ENCODE measurements around the gene P2RX3.

P2RX3 gene

DNA sequence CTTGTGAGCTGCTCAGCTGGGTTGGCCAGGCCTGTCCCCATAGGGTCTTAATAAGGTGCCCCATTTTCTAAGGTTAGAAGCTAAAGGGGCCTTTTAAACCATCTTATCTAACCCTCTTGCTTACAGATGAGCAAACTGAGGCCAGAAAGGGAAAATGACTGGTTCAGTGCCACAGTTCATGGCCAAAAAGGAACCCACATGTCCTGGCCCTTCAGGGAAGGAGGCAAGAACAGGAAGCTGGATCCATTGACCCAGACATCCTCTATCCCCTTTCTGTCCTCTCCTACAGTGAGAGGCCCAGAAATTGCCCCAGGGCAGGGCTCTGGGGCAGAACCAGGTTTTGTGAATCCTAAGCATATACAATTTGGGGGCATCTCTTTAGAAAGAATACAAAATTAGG lies 32.8 kb downstream of the P2RX3 start:
- Histone ChIP-seq H3K36me3 (ENCODE audit: insufficient read depth, low read length) (no peaks in the 10 kb centered on the region), H3K27ac (ENCODE audit: low read length) (no peak overlapping the region), H3K4me2 (ENCODE audit: insufficient read depth, low read length) (no peak overlapping the region), H3K4me1 (ENCODE audit: insufficient read depth, low read length) (no peaks in the 10 kb centered on the region), H2AFZ (ENCODE audit: low read depth, low read length) (no peak overlapping the region), H3K9ac (ENCODE audit: low read depth, low read length) (no peak overlapping the region), H3K4me3 (ENCODE audit: low read depth in 1 of 2, low read length in 2 of 2) (no peak overlapping the region), H3K9me3 (ENCODE audit: insufficient read depth, low read length, severe bottlenecking) (no peaks in the 10 kb centered on the region), H3K79me2 (ENCODE audit: insufficient read depth, low read length) (no peaks in the 10 kb centered on the region), H3K27me3 (ENCODE audit: insufficient read depth, low read length, poor library complexity) (no peaks in the 10 kb centered on the region), H4K20me1 (ENCODE audit: insufficient read depth, low read length) (no peaks in the 10 kb centered on the region)
- TF ChIP-seq, protein P1, sequence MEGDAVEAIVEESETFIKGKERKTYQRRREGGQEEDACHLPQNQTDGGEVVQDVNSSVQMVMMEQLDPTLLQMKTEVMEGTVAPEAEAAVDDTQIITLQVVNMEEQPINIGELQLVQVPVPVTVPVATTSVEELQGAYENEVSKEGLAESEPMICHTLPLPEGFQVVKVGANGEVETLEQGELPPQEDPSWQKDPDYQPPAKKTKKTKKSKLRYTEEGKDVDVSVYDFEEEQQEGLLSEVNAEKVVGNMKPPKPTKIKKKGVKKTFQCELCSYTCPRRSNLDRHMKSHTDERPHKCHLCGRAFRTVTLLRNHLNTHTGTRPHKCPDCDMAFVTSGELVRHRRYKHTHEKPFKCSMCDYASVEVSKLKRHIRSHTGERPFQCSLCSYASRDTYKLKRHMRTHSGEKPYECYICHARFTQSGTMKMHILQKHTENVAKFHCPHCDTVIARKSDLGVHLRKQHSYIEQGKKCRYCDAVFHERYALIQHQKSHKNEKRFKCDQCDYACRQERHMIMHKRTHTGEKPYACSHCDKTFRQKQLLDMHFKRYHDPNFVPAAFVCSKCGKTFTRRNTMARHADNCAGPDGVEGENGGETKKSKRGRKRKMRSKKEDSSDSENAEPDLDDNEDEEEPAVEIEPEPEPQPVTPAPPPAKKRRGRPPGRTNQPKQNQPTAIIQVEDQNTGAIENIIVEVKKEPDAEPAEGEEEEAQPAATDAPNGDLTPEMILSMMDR (IDR thresholded peaks at IDR 0.05; ENCODE audit: borderline replicate concordance, extremely low read depth, low read length, poor library complexity, severe bottlenecking), result no peak
- no peak for TF ChIP-seq EZH2 (IDR thresholded peaks at IDR 0.05; ENCODE audit: borderline replicate concordance, low read depth, low read length, severe bottlenecking)
- DNase-seq, result no peak
- ATAC-seq (ENCODE audit: insufficient read depth, low read depth), result no peak

DNA sequence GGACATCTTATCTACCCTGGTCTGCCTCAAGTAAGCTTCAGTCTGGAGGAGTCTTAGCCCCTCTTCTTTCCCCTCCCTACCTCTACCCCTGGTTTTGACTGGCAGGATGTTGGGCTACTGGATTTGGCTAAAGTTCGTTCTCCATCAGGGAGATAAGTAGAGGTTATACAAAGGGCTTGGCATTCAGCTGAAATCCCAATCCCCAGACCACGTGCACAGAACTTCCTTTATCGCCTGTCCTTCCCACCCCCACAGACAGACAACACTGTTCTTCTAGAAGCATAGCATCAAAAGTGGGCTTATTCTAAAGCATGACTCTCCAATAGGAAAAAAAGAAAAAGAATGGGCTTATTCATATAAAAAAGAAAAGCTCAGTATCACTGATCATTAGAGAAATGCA lies 35.0 kb downstream of the P2RX3 start:
- Histone ChIP-seq H3K4me2 (ENCODE audit: insufficient read depth, low read length) (no peak overlapping the region), H3K4me1 (ENCODE audit: insufficient read depth, low read length) (no peaks in the 10 kb centered on the region), H2AFZ (ENCODE audit: low read depth, low read length) (no peak overlapping the region), H3K27ac (ENCODE audit: low read length) (no peak overlapping the region), H4K20me1 (ENCODE audit: insufficient read depth, low read length) (no peaks in the 10 kb centered on the region; the same call in 1 of the 2 replicates), H3K79me2 (ENCODE audit: insufficient read depth, low read length) (no peaks in the 10 kb centered on the region), H3K9ac (ENCODE audit: low read depth, low read length) (no peak overlapping the region), H3K36me3 (ENCODE audit: insufficient read depth, low read length) (no peaks in the 10 kb centered on the region), H3K9me3 (ENCODE audit: insufficient read depth, low read length, severe bottlenecking) (no peaks in the 10 kb centered on the region), H3K4me3 (ENCODE audit: low read depth in 1 of 2, low read length in 2 of 2) (no peak overlapping the region), H3K27me3 (ENCODE audit: insufficient read depth, low read length, poor library complexity) (no peaks in the 10 kb centered on the region)
- DNase-seq, result no peak
- TF ChIP-seq, protein P1 (IDR thresholded peaks at IDR 0.05; ENCODE audit: borderline replicate concordance, extremely low read depth, low read length, poor library complexity, severe bottlenecking), result no peak
- TF ChIP-seq EZH2 (IDR thresholded peaks at IDR 0.05; ENCODE audit: borderline replicate concordance, low read depth, low read length, severe bottlenecking), result no peak
- ATAC-seq (ENCODE audit: insufficient read depth, low read depth), result no peak

DNA sequence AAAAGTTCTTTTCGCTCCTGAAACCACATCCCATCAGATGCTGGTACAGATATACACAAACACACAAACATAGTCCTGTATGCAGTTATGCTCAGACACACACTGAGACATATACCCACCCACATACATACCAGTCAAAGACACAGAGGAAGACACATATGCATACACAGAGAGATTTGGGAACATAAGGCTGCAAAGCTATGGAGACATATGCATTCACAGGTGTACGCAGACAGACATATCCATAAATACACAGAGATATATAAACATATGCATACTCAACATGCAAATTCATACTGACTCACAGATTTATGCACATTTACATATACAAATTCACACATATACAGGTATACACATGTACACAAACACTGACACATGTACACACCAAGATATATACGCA lies 36.8 kb downstream of the P2RX3 start:
- H3K27me3 ChIP-seq (ENCODE audit: insufficient read depth, low read length, poor library complexity), result no peaks in the 10 kb centered on the region
- no peak overlapping the region for H3K27ac ChIP-seq (ENCODE audit: low read length)

More for the DNA sequence above, 36.8 kb downstream of the P2RX3 start:
- Histone ChIP-seq H2AFZ (ENCODE audit: low read depth, low read length) (no peak overlapping the region), H3K9me3 (ENCODE audit: insufficient read depth, low read length, severe bottlenecking) (no peaks in the 10 kb centered on the region), H3K9ac (ENCODE audit: low read depth, low read length) (no peak overlapping the region), H4K20me1 (ENCODE audit: insufficient read depth, low read length) (no peaks in the 10 kb centered on the region; the same call in 1 of the 2 replicates), H3K36me3 (ENCODE audit: insufficient read depth, low read length) (no peaks in the 10 kb centered on the region), H3K79me2 (ENCODE audit: insufficient read depth, low read length) (no peaks in the 10 kb centered on the region), H3K4me2 (ENCODE audit: insufficient read depth, low read length) (no peak overlapping the region), H3K4me1 (ENCODE audit: insufficient read depth, low read length) (no peaks in the 10 kb centered on the region), H3K4me3 (ENCODE audit: low read depth in 1 of 2, low read length in 2 of 2) (no peak overlapping the region)
- DNase-seq (no peak), ATAC-seq (ENCODE audit: insufficient read depth, low read depth) (no peak)
- TF ChIP-seq EZH2 (IDR thresholded peaks at IDR 0.05; ENCODE audit: borderline replicate concordance, low read depth, low read length, severe bottlenecking), result no peak
- TF ChIP-seq, protein P1 (IDR thresholded peaks at IDR 0.05; ENCODE audit: borderline replicate concordance, extremely low read depth, low read length, poor library complexity, severe bottlenecking), result no peak
